Endothelial cell of umbilical vein (primary cell): ENCODE results near the gene SH3BP4. TPM values are rescaled to one million over a fixed set of nuclear protein-coding genes. Genes with fewer than 3 reads are reported as not detected.

Experiments used
- BruUV-seq: library from RNA; stranded (reverse); fragments of 400-500 nt; replicated peaks from 2 replicates; lab custom pipeline; 2021; lab: Mats Ljungman, UMichigan
- CTCF ChIA-PET: fragments of 300-600, 350-600 bp; sonication (Branson Sonifier 250); formaldehyde crosslinking; loops from one replicate; lab custom pipeline; 2021; ENCODE audit warnings: antibody characterized with exemption, inconsistent platforms; lab: Charles Lee
- POLR2A ChIA-PET: fragments of 300-600, 350-600 bp; sonication (Branson Sonifier 250); formaldehyde crosslinking; loops from one replicate; lab custom pipeline; 2021; ENCODE audit warnings: antibody characterized with exemption, inconsistent platforms; lab: Charles Lee
- DNase-seq: peaks from one replicate; pipeline ENCODE4 v3.0.0-alpha.2; 2011; ENCODE audit warnings: low read depth, low spot score
- FAIRE-seq: peaks from 2 replicates; lab custom pipeline; 2011; peaks lifted over from hg19 to GRCh38; lab: Jason Lieb, UNC
- H2AFZ ChIP-seq: 2 replicates; pipeline ENCODE4 v1.6.0; 2012; ENCODE audit warnings: low read depth, low read length, control low read depth, inconsistent platforms
- H3K27ac ChIP-seq: 2 replicates; pipeline ENCODE4 v1.5.1; 2011; ENCODE audit warnings: low read depth, mild to moderate bottlenecking, control low read depth, low read length, moderate library complexity; ENCODE audit not compliant: insufficient read depth
- H3K27me3 ChIP-seq, 2 experiments: 2 replicates each; pipeline versions ENCODE4 v1.6.0 to v1.6.1; 2011; ENCODE audit warnings: low read length in 2 of 2, mixed read lengths in 1 of 2; ENCODE audit not compliant: control insufficient read depth in 2 of 2, insufficient read depth in 2 of 2
- H3K36me3 ChIP-seq, 2 experiments: 2 replicates in 1 of 2; 3 replicates in 1 of 2; pipeline ENCODE4 v1.5.1; 2011; ENCODE audit warnings: low read length in 2 of 2, mild to moderate bottlenecking in 1 of 2, moderate library complexity in 1 of 2; ENCODE audit not compliant: control insufficient read depth in 2 of 2, insufficient read depth in 2 of 2; ENCODE audit errors: extremely low read depth in 1 of 2
- H3K4me1 ChIP-seq: 3 replicates; pipeline ENCODE4 v1.5.1; 2011; ENCODE audit warnings: mild to moderate bottlenecking, low read length; ENCODE audit not compliant: control insufficient read depth, insufficient read depth; ENCODE audit errors: extremely low read depth
- H3K4me2 ChIP-seq: 2 replicates; pipeline ENCODE4 v1.6.1; 2011; ENCODE audit warnings: low read length, control low read depth, mixed read lengths; ENCODE audit not compliant: insufficient read depth
- H3K4me3 ChIP-seq, 3 experiments: fragments of 200-600 bp in 1 of 3; sonication (generic), shearing (Covaris generic) in 1 of 3; replicated peaks in 1 of 3; 2 replicates each; pipeline ENCODE4 v1.5.1; 2011 to 2016; ENCODE audit warnings: control low read depth in 3 of 3, low read length in 3 of 3, mild to moderate bottlenecking in 2 of 3, inconsistent platforms in 1 of 3, low read depth in 1 of 3, moderate library complexity in 1 of 3; ENCODE audit not compliant: insufficient read depth in 1 of 3
- H3K79me2 ChIP-seq: 2 replicates; pipeline ENCODE4 v1.6.0; 2012; ENCODE audit warnings: low read length, inconsistent platforms; ENCODE audit not compliant: control insufficient read depth, insufficient read depth
- H3K9ac ChIP-seq: replicated peaks from 2 replicates; pipeline ENCODE3; 2011; ENCODE audit warnings: low read length, control low read depth; ENCODE audit not compliant: insufficient read depth; ENCODE audit errors: extremely low read depth
- H3K9me1 ChIP-seq: replicated peaks from 3 replicates; pipeline ENCODE4 v1.6.0; 2011; ENCODE audit warnings: mild to moderate bottlenecking, low read length; ENCODE audit not compliant: control insufficient read depth, insufficient read depth; ENCODE audit errors: extremely low read depth
- H3K9me3 ChIP-seq: replicated peaks from 2 replicates; pipeline ENCODE4 v1.5.1; 2012; ENCODE audit warnings: low read length, inconsistent platforms; ENCODE audit not compliant: control insufficient read depth, insufficient read depth
- H4K20me1 ChIP-seq: replicated peaks from 2 replicates; pipeline ENCODE3; 2011; ENCODE audit warnings: mild to moderate bottlenecking, low read length; ENCODE audit not compliant: control insufficient read depth, insufficient read depth; ENCODE audit errors: extremely low read depth
- EZH2 ChIP-seq: IDR thresholded peaks from 2 replicates; pipeline ENCODE4 v1.6.1; 2012; ENCODE audit warnings: borderline replicate concordance, low read depth, mild to moderate bottlenecking, moderate library complexity, low read length, inconsistent platforms; ENCODE audit not compliant: severe bottlenecking
- FOS ChIP-seq: IDR thresholded peaks from 2 replicates; pipeline ENCODE4 v1.6.1; 2011; ENCODE audit warnings: mild to moderate bottlenecking, low read length, moderate library complexity, borderline replicate concordance; ENCODE audit not compliant: insufficient read depth
- GATA2 ChIP-seq: IDR thresholded peaks from 2 replicates; pipeline ENCODE4 v1.7.0; 2011; ENCODE audit warnings: low read depth, mild to moderate bottlenecking, moderate library complexity, mixed read lengths, low read length; ENCODE audit not compliant: insufficient read length, insufficient read depth
- JUN ChIP-seq: IDR thresholded peaks from 2 replicates; pipeline ENCODE4 v1.6.1; 2011; ENCODE audit warnings: borderline replicate concordance, low read depth; ENCODE audit not compliant: insufficient read length, insufficient read depth
- MYC ChIP-seq: IDR thresholded peaks from one replicate; pipeline ENCODE4 v1.6.1; 2011; ENCODE audit warnings: mild to moderate bottlenecking, low read depth, low read length
- POLR2A ChIP-seq: IDR thresholded peaks from 2 replicates; pipeline ENCODE4 v1.6.1; 2012; ENCODE audit warnings: low read depth, mild to moderate bottlenecking, control low read depth, low read length
- POLR2AphosphoS5 ChIP-seq: IDR thresholded peaks from 2 replicates; pipeline ENCODE4 v1.6.1; 2012; ENCODE audit warnings: low read depth, mild to moderate bottlenecking, control low read depth, low read length, moderate library complexity; ENCODE audit not compliant: insufficient read depth
- dilution Hi-C: fragments of 300-500 bp; cut with MboI; formaldehyde crosslinking; loops from one replicate; pipeline ENCODE4 v1.15.0; 2019; ENCODE audit warnings: low sequenced_read_pairs; ENCODE audit not compliant: extremely low pct_ligation_motif_present
- intact Hi-C: fragments of 100-400 bp; cut with micrococcal nuclease; formaldehyde crosslinking; loops from one replicate; pipeline ENCODE4 v1.10.0; 2022
- polyA plus RNA-seq, 4 experiments: library from polyadenylated mRNA; depleted of rRNA in 3 of 4; stranded (reverse) in 3 of 4; unstranded in 1 of 4; fragments of >200 nt; gene quantifications; 2 replicates each; pipeline versions ENCODE4 v1.2.1 to v1.2.3, GENCODE V29; 2011 to 2012; ENCODE audit warnings: missing spikeins in 1 of 4
- total RNA-seq: library from RNA; stranded (reverse); gene quantifications from 2 replicates; pipeline ENCODE4 v1.2.3, GENCODE V29; 2021
- TF ChIP-seq, protein P1 (sequence below): IDR thresholded peaks from 2 replicates; pipeline ENCODE4 v1.6.1; 2011; ENCODE audit not compliant: insufficient read depth, insufficient read length
- TF ChIP-seq, protein P2 (sequence below), 2 donors: IDR thresholded peaks; 1 replicate in 1 of 2; 2 replicates in 1 of 2; pipeline ENCODE4 v1.5.1; 2011; ENCODE audit warnings: low read length in 2 of 2, mild to moderate bottlenecking in 2 of 2, moderate library complexity in 2 of 2, control low read depth in 1 of 2, inconsistent platforms in 1 of 2, low read depth in 1 of 2; ENCODE audit not compliant: insufficient read depth in 1 of 2; ENCODE audit errors: extremely low read depth in 1 of 2

Gene SH3BP4
- total and polyA plus RNA-seq, 2 donors (not counting 3 experiments of a cell fraction or from before 2014, with no cell fraction given), result 85.2 to 100.0 TPM

DNA sequence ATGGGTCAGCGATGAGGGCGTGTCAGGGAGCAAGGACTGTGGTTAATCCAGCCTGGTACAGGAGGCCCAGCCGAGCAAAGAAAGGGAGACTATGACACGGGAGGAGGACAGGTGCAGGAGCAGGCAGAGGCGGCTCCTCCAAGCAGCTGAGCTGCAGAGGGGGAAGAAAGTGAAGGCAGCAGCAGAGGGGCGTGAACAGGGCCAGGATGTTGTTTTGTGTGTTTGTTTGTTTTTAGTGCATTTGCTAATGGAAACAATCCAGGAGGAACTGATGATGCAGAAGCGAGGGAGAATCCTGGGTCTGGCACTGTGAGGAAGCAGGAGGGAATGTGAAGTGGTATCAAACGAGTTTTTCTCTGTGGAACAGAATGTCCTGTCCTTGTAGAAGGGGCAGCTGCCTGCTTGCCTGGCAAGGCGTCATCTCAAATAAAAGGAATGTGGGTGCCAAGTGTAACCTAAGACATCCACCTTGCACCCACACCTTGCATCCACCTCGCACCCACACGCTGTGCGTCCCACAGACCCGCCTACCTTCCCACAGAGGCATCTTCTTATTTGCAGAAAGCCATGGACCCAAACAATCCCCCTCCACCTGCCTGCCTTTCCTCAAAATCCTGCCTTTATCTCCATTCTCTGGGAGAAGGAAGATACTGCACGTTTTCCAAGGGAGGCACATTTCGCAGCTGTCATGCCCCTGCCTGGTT, 134.8 kb downstream of the SH3BP4 start:
- BruUV-seq, result no TSS peak
- ChIA-PET CTCF (no interaction called here), POLR2A (no interaction called here)
- H3K79me2 ChIP-seq, result no peaks in the 10 kb centered on the region
- dilution Hi-C loops, result no loop called here
- H3K36me3 ChIP-seq, result no peaks in the 10 kb centered on the region
- H3K9me1 ChIP-seq, result no peaks in the 10 kb centered on the region
- H3K27me3 ChIP-seq, result peaks cover 0 to 3% of the 10 kb centered on the region in 2 experiments
- intact Hi-C loops, result no loop called here
- H3K27ac ChIP-seq, result no peak overlapping the region
- H3K4me1 ChIP-seq, result peaks cover 7% of the 10 kb centered on the region
- H3K4me3 ChIP-seq, result no peak overlapping the region
- no peak overlapping the region for H3K9ac ChIP-seq
- H4K20me1 ChIP-seq, result no peaks in the 10 kb centered on the region
- no peak for TF ChIP-seq JUN
- TF ChIP-seq, protein P1, sequence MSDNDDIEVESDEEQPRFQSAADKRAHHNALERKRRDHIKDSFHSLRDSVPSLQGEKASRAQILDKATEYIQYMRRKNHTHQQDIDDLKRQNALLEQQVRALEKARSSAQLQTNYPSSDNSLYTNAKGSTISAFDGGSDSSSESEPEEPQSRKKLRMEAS, result no peak
- no peak for TF ChIP-seq EZH2
- TF ChIP-seq GATA2, result no peak
- TF ChIP-seq FOS, result no peak
- TF ChIP-seq POLR2A, result no peak
- no peak for TF ChIP-seq POLR2AphosphoS5
- TF ChIP-seq, protein P2, sequence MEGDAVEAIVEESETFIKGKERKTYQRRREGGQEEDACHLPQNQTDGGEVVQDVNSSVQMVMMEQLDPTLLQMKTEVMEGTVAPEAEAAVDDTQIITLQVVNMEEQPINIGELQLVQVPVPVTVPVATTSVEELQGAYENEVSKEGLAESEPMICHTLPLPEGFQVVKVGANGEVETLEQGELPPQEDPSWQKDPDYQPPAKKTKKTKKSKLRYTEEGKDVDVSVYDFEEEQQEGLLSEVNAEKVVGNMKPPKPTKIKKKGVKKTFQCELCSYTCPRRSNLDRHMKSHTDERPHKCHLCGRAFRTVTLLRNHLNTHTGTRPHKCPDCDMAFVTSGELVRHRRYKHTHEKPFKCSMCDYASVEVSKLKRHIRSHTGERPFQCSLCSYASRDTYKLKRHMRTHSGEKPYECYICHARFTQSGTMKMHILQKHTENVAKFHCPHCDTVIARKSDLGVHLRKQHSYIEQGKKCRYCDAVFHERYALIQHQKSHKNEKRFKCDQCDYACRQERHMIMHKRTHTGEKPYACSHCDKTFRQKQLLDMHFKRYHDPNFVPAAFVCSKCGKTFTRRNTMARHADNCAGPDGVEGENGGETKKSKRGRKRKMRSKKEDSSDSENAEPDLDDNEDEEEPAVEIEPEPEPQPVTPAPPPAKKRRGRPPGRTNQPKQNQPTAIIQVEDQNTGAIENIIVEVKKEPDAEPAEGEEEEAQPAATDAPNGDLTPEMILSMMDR (IDR thresholded peaks at IDR 0.05; ENCODE audit: extremely low read depth in 1 of 2, insufficient read depth in 1 of 2, low read depth in 1 of 2, low read length in 2 of 2), result no peak
- no peak for TF ChIP-seq MYC
- DNase-seq (no peak), FAIRE-seq (no peak)
- no peak overlapping the region for H2AFZ ChIP-seq
- no peaks in the 10 kb centered on the region for H3K9me3 ChIP-seq
- no peak overlapping the region for H3K4me2 ChIP-seq
